DOHH2 (cell line): ENCODE data around the gene ALDH1L1.

Experiments
- H3F3A ChIP-seq: fragments of 200-600 bp; sonication (generic), shearing (Covaris generic); 2 replicates; pipeline ENCODE4 v1.6.0; 2016; ENCODE audit warnings: antibody characterized with exemption, mild to moderate bottlenecking; ENCODE audit not compliant: control insufficient read depth, insufficient read depth
- H3K27ac ChIP-seq: fragments of 200-600 bp; sonication (generic); 2 replicates; pipeline ENCODE4 v1.5.1; 2014; ENCODE audit warnings: low read depth, mild to moderate bottlenecking, low read length, moderate library complexity
- H3K27me3 ChIP-seq: fragments of 200-600 bp; sonication (generic); 2 replicates; pipeline ENCODE4 v1.6.1; 2014; ENCODE audit warnings: mild to moderate bottlenecking, low read length, mixed read lengths; ENCODE audit not compliant: control insufficient read depth
- H3K36me3 ChIP-seq: fragments of 200-600 bp; sonication (generic); 2 replicates; pipeline ENCODE4 v1.6.1; 2014; ENCODE audit warnings: mild to moderate bottlenecking, low read length, moderate library complexity, mixed read lengths; ENCODE audit not compliant: control insufficient read depth
- H3K4me1 ChIP-seq: fragments of 200-600 bp; sonication (generic); 2 replicates; pipeline ENCODE4 v1.6.1; 2014; ENCODE audit warnings: mild to moderate bottlenecking, low read length, mixed read lengths; ENCODE audit not compliant: control insufficient read depth
- H3K4me2 ChIP-seq: fragments of 200-600 bp; sonication (generic); 2 replicates; pipeline ENCODE4 v1.6.0; 2014; ENCODE audit warnings: mild to moderate bottlenecking, low read length, moderate library complexity
- H3K4me3 ChIP-seq: fragments of 200-600 bp; sonication (generic); 2 replicates; pipeline ENCODE4 v1.5.1; 2014; ENCODE audit warnings: mild to moderate bottlenecking, low read length, mixed read lengths
- H3K79me2 ChIP-seq: fragments of 200-600 bp; sonication (generic); 2 replicates; pipeline ENCODE4 v1.6.1; 2014; ENCODE audit warnings: mild to moderate bottlenecking, low read length, mixed read lengths; ENCODE audit not compliant: control insufficient read depth
- H3K9me2 ChIP-seq: fragments of 200-600 bp; sonication (generic); replicated peaks from 2 replicates; pipeline ENCODE4 v1.6.1; 2014; ENCODE audit warnings: mild to moderate bottlenecking, low read length, mixed read lengths; ENCODE audit not compliant: control insufficient read depth
- H3K9me3 ChIP-seq: fragments of 200-600 bp; sonication (generic); 2 replicates; pipeline ENCODE4 v1.6.1; 2014; ENCODE audit warnings: antibody characterized with exemption, low read length, mixed read lengths; ENCODE audit not compliant: control insufficient read depth, insufficient read depth
- H4K20me1 ChIP-seq: fragments of 200-600 bp; sonication (generic); 2 replicates; pipeline ENCODE4 v1.6.0; 2014; ENCODE audit warnings: low read depth, mild to moderate bottlenecking, antibody characterized with exemption, low read length, moderate library complexity; ENCODE audit not compliant: control insufficient read depth, insufficient read depth
- CTCF ChIP-seq: fragments of 200-600 bp; sonication (generic); IDR thresholded peaks from one replicate; pipeline ENCODE4 v1.5.1; 2014; ENCODE audit warnings: antibody characterized with exemption, mild to moderate bottlenecking, low read depth, low read length; ENCODE audit not compliant: poor library complexity, severe bottlenecking
- EZH2phosphoT487 ChIP-seq: fragments of 200-600 bp; sonication (generic); IDR thresholded peaks from 2 replicates; pipeline ENCODE4 v1.6.1; 2017; ENCODE audit warnings: borderline replicate concordance, mild to moderate bottlenecking, antibody characterized with exemption, low read length, moderate library complexity, mixed read lengths

The ALDH1L1 gene

GRCh38 chr3:126149960-126150515, 30.3 kb downstream of the ALDH1L1 start:
- H3F3A ChIP-seq = no peaks in the 10 kb centered on the region

GRCh38 chr3:126149256-126149902, 31.0 kb downstream of the ALDH1L1 start:
- Histone ChIP-seq H3K9me2 (no peaks in the 10 kb centered on the region), H3K9me3 (no peaks in the 10 kb centered on the region), H3K27me3 (no peaks in the 10 kb centered on the region; the same call in 1 of the 2 replicates), H3F3A (no peaks in the 10 kb centered on the region), H4K20me1 (no peaks in the 10 kb centered on the region), H3K27ac (no peak overlapping the region), H3K4me3 (no peak overlapping the region), H3K36me3 (no peaks in the 10 kb centered on the region), H3K4me1 (no peaks in the 10 kb centered on the region), H3K79me2 (no peaks in the 10 kb centered on the region), H3K4me2 (no peak overlapping the region)
- no peak for TF ChIP-seq EZH2phosphoT487
- no peak for TF ChIP-seq CTCF

More at GRCh38 chr3:126149960-126150515, 30.3 kb downstream of the ALDH1L1 start:
- TF ChIP-seq EZH2phosphoT487 (no peak), CTCF (no peak)
- Histone ChIP-seq H3K36me3 (no peaks in the 10 kb centered on the region), H3K79me2 (no peaks in the 10 kb centered on the region), H3K4me3 (no peak overlapping the region), H4K20me1 (no peaks in the 10 kb centered on the region), H3K9me2 (no peaks in the 10 kb centered on the region), H3K4me2 (no peak overlapping the region), H3K4me1 (no peaks in the 10 kb centered on the region), H3K9me3 (no peaks in the 10 kb centered on the region), H3K27ac (no peak overlapping the region), H3K27me3 (no peaks in the 10 kb centered on the region)

GRCh38 chr3:126147932-126148683, 32.3 kb downstream of the ALDH1L1 start:
- no peaks in the 10 kb centered on the region for H3K79me2 ChIP-seq
- no peaks in the 10 kb centered on the region; the same call in none of the 2 replicates for H3K27me3 ChIP-seq
- H3K9me3 ChIP-seq = no peaks in the 10 kb centered on the region
- H3K27ac ChIP-seq = no peak overlapping the region
- H3K4me1 ChIP-seq = no peaks in the 10 kb centered on the region
- no peak overlapping the region for H3K4me2 ChIP-seq
- H4K20me1 ChIP-seq = no peaks in the 10 kb centered on the region
- no peaks in the 10 kb centered on the region for H3K36me3 ChIP-seq
- no peaks in the 10 kb centered on the region for H3K9me2 ChIP-seq
- TF ChIP-seq EZH2phosphoT487 (no peak), CTCF (no peak)
- H3F3A ChIP-seq = no peaks in the 10 kb centered on the region
- H3K4me3 ChIP-seq = no peak overlapping the region
